Measurements from ENCODE around the gene STEAP3.

Gene STEAP3

GRCh38 chr2:119223521-119224390 is at the start of gene STEAP3:
Gene STEAP3, plus strand, starts transcription at chr2:119223834. Its CDS starts 7,179 bp downstream, at chr2:119231013.
- H3K27me3 ChIP-seq (replicated peaks; ENCODE audit: insufficient read depth, low read length) = no peaks in the 10 kb centered on the region
- peak within 1 kb of the TSS; percentile 82 for H3K4me3 ChIP-seq (ENCODE audit: low read length)
- H2AFZ ChIP-seq (ENCODE audit: low read length) = peak within 1 kb of the TSS; percentile 89
- H3K27ac ChIP-seq (ENCODE audit: low read length) = no peak within 1 kb of the TSS
- TF ChIP-seq CTCF (IDR thresholded peaks at IDR 0.05; ENCODE audit: low read length) (no peak), EZH2phosphoT487 (IDR thresholded peaks at IDR 0.05; ENCODE audit: low read length) (no peak), EZH2 (optimal IDR thresholded peaks at IDR 0.05; ENCODE audit: low read depth, low read length) (no peak)
- H3K79me2 ChIP-seq (ENCODE audit: low read length) = no peaks in the 10 kb centered on the region
- no peaks in the 10 kb centered on the region for H3K9me3 ChIP-seq (replicated peaks; ENCODE audit: insufficient read depth, low read length)
- H3K4me1 ChIP-seq (ENCODE audit: low read length) = no peaks in the 10 kb centered on the region
- H3K4me2 ChIP-seq (ENCODE audit: low read depth, low read length) = peak within 1 kb of the TSS; percentile 93
- no peaks in the 10 kb centered on the region for H3K9me2 ChIP-seq (replicated peaks; ENCODE audit: insufficient read depth, low read length)
- H3F3A ChIP-seq (ENCODE audit: insufficient read depth, low read length) = no peaks in the 10 kb centered on the region
- no peaks in the 10 kb centered on the region for H3K36me3 ChIP-seq (replicated peaks; ENCODE audit: insufficient read depth, low read length)
- peak within 1 kb of the TSS; percentile 74 for H3K9ac ChIP-seq (ENCODE audit: low read length)
- peak; percentile 77 for DNase-seq
- no peaks in the 10 kb centered on the region for H4K20me1 ChIP-seq (ENCODE audit: insufficient read depth, low read length)

- no peaks in the 10 kb centered on the region for H3K36me3 ChIP-seq (replicated peaks; ENCODE audit: insufficient read depth, low read length)
- no peaks in the 10 kb centered on the region for H3K4me1 ChIP-seq (ENCODE audit: low read length)
- H3K9ac ChIP-seq (ENCODE audit: low read length) = no peak overlapping the region
- H3F3A ChIP-seq (ENCODE audit: insufficient read depth, low read length) = no peaks in the 10 kb centered on the region
- no peaks in the 10 kb centered on the region for H3K9me2 ChIP-seq (replicated peaks; ENCODE audit: insufficient read depth, low read length)
- no peak overlapping the region for H3K27ac ChIP-seq (ENCODE audit: low read length)
- no peaks in the 10 kb centered on the region for H4K20me1 ChIP-seq (ENCODE audit: insufficient read depth, low read length)
- no peak overlapping the region for H3K4me3 ChIP-seq (ENCODE audit: low read length)
- H3K27me3 ChIP-seq (replicated peaks; ENCODE audit: insufficient read depth, low read length) = peaks cover 4% of the 10 kb centered on the region; the same call in 1 of the 2 replicates
- H3K9me3 ChIP-seq (replicated peaks; ENCODE audit: insufficient read depth, low read length) = no peaks in the 10 kb centered on the region
- peak; percentile 51 for DNase-seq
- TF ChIP-seq EZH2phosphoT487 (IDR thresholded peaks at IDR 0.05; ENCODE audit: low read length) (no peak), CTCF (IDR thresholded peaks at IDR 0.05; ENCODE audit: low read length) (peak; percentile 88), EZH2 (optimal IDR thresholded peaks at IDR 0.05; ENCODE audit: low read depth, low read length) (no peak)
- peak overlapping the region; percentile 31; the same call in 1 of the 2 replicates for H2AFZ ChIP-seq (ENCODE audit: low read length)
- H3K79me2 ChIP-seq (ENCODE audit: low read length) = no peaks in the 10 kb centered on the region
- no peak overlapping the region for H3K4me2 ChIP-seq (ENCODE audit: low read depth, low read length)
These were observed 49.2 kb upstream of the STEAP3 start for GRCh38 chr2:119174216-119174992.

- Histone ChIP-seq H3K79me2 (ENCODE audit: low read length) (no peaks in the 10 kb centered on the region), H3F3A (ENCODE audit: insufficient read depth, low read length) (no peaks in the 10 kb centered on the region), H3K27ac (ENCODE audit: low read length) (no peak overlapping the region), H4K20me1 (ENCODE audit: insufficient read depth, low read length) (no peaks in the 10 kb centered on the region), H3K4me2 (ENCODE audit: low read depth, low read length) (no peak overlapping the region), H3K9me3 (replicated peaks; ENCODE audit: insufficient read depth, low read length) (no peaks in the 10 kb centered on the region), H3K9ac (ENCODE audit: low read length) (no peak overlapping the region), H3K4me3 (ENCODE audit: low read length) (no peak overlapping the region), H3K36me3 (replicated peaks; ENCODE audit: insufficient read depth, low read length) (no peaks in the 10 kb centered on the region), H3K27me3 (replicated peaks; ENCODE audit: insufficient read depth, low read length) (no peaks in the 10 kb centered on the region), H3K9me2 (replicated peaks; ENCODE audit: insufficient read depth, low read length) (no peaks in the 10 kb centered on the region), H3K4me1 (ENCODE audit: low read length) (no peaks in the 10 kb centered on the region), H2AFZ (ENCODE audit: low read length) (no peak overlapping the region)
- DNase-seq = no peak
- TF ChIP-seq EZH2 (optimal IDR thresholded peaks at IDR 0.05; ENCODE audit: low read depth, low read length) (no peak), EZH2phosphoT487 (IDR thresholded peaks at IDR 0.05; ENCODE audit: low read length) (no peak), CTCF (IDR thresholded peaks at IDR 0.05; ENCODE audit: low read length) (no peak)
These were observed 48.7 kb upstream of the STEAP3 start for GRCh38 chr2:119174993-119175347.
